Mucosa of rectum (tissue), 2 donors: ENCODE data around the gene SUV39H1.
"Not testable (repeated sequence)": the region's sequence is repeated elsewhere in the genome, so short reads cannot be mapped to it uniquely, and the experiment has no call there.

Experiments used
- H3K27ac ChIP-seq, 2 donors: one replicate each; pipeline ENCODE4 v1.7.0; 2013; ENCODE audit warnings: inconsistent platforms in 2 of 2, low read depth in 2 of 2, low read length in 2 of 2
- H3K27me3 ChIP-seq, 2 donors: one replicate each; pipeline ENCODE4 v1.7.0; 2013; ENCODE audit warnings: low read length in 2 of 2; ENCODE audit not compliant: control insufficient read depth in 2 of 2, insufficient read depth in 2 of 2
- H3K36me3 ChIP-seq, 2 donors: one replicate each; pipeline ENCODE4 v1.7.0; 2013; ENCODE audit warnings: low read length in 2 of 2; ENCODE audit not compliant: control insufficient read depth in 2 of 2, insufficient read depth in 2 of 2
- H3K4me1 ChIP-seq, 2 donors: one replicate each; pipeline ENCODE4 v1.7.0; 2013; ENCODE audit warnings: low read length in 2 of 2, mild to moderate bottlenecking in 1 of 2; ENCODE audit not compliant: control insufficient read depth in 2 of 2, insufficient read depth in 2 of 2
- H3K4me3 ChIP-seq, 2 donors: one replicate each; pipeline ENCODE4 v1.7.0; 2013; ENCODE audit warnings: low read length in 2 of 2
- H3K9ac ChIP-seq, 2 donors: one replicate each; pipeline ENCODE4 v1.7.0; 2013; ENCODE audit warnings: low read length in 2 of 2, low read depth in 1 of 2, mild to moderate bottlenecking in 1 of 2
- H3K9me3 ChIP-seq, 2 donors: one replicate each; pipeline ENCODE4 v1.7.0; 2013; ENCODE audit warnings: low read length in 2 of 2; ENCODE audit not compliant: control insufficient read depth in 2 of 2
- donor health status: healthy.
- donor health status: Normal muscosa, but diverticular disease.

The SUV39H1 gene

DNA sequence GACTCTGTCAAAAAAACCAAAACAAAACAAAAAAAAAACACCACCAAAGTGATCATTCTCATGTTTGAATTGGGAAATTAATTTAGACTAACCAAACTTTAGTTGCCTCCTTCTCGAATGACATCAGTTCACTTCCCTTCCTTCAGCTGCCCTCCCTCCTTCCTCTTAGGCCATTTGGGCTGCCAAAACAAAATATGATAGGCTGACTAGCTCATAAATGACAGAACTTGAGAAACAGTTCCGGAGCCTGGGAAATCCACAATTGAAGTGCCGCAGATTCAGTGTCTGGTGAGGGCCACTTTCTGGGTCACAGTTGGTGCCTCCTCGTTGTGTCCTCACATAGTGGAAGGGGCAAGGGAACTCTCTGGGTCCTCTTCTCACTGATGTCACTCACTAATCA is 29.0 kb upstream of the SUV39H1 start:
- no peak overlapping the region for H3K4me3 ChIP-seq
- peaks cover 0 to 2% of the 10 kb centered on the region in 2 donors for H3K27me3 ChIP-seq
- no peak overlapping the region for H3K27ac ChIP-seq
- no peak overlapping the region for H3K9ac ChIP-seq
- no peaks in the 10 kb centered on the region for H3K36me3 ChIP-seq
- H3K9me3 ChIP-seq, result no peaks in the 10 kb centered on the region
- no peaks in the 10 kb centered on the region for H3K4me1 ChIP-seq

DNA sequence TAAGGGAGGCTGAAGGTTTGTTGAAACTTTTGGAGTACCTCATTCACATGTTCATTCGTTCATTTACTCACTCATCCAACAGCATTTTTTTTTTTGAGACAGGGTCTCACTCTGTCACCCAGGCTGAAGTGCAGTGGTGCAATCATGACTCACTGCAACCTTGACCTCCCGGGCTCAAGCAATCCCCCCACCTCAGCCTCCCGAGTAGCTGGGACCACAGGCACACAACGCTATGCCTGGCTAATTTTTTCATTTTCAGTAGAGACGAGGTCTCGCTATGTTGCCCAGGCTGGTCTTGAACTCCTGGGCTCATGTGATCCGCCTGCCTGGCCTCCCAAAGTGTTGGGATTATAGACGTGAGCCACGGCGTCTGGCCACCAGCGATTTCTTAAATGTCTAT is 28.3 kb upstream of the SUV39H1 start:
- H3K27me3 ChIP-seq, H3K9ac ChIP-seq, H3K27ac ChIP-seq, H3K4me3 ChIP-seq, H3K4me1 ChIP-seq, H3K9me3 ChIP-seq, H3K36me3 ChIP-seq: not testable (repeated sequence)

DNA sequence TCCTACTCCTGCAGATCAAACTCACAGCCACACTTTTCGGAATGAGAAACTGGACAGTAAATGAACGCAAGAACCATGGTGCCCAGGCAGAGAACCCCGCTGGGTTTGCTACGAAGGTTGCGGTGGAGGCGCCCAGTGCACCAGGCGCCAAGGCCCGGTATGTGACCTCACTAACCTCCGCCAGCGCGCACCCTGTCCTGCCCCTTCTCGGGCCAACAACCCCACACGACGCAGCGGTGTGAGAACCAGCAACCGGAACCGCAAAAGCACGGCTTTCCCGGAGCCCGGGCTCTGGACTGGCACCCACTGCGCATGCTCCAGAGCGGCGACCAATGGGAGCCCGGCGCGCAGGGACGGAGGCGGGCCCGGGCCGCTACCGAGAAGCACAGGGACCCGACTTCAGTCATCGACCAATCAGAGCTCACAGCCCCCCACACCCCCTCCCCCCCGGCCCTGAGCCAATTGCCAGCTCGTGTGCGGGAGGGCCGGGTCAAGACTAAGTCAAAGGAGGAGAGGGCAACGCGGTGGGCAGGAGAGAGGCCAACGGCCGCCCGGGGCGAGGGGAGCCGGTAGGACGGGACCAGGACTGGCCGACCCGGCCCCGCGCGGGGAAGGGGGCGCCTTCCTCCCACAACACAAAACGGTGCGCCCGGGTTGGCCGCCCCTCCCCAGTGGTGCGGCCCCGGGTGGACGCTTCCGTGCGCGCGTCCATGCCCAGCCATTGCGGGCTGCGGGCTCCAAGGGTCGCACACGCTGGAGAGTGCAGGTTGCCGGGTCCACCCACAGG is 20.2 kb upstream of the SUV39H1 start:
- H3K9ac ChIP-seq, result peak overlapping the region; percentile 80 to 87
- H3K4me1 ChIP-seq, result peaks cover 5 to 6% of the 10 kb centered on the region in 2 donors
- no peaks in the 10 kb centered on the region for H3K9me3 ChIP-seq
- no peaks in the 10 kb centered on the region for H3K36me3 ChIP-seq
- H3K4me3 ChIP-seq, result peak overlapping the region; percentile 81 to 82
- peak overlapping the region; percentile 80 to 87 for H3K27ac ChIP-seq
- H3K27me3 ChIP-seq, result no peaks in the 10 kb centered on the region

GRCh38 chrX:48676893-48677270 is 19.7 kb upstream of the SUV39H1 start:
- peak overlapping the region; percentile 79 to 81 for H3K4me3 ChIP-seq
- H3K9me3 ChIP-seq, result no peaks in the 10 kb centered on the region
- peak overlapping the region; percentile 80 to 87 for H3K9ac ChIP-seq
- H3K36me3 ChIP-seq, result no peaks in the 10 kb centered on the region
- peak overlapping the region; percentile 73 to 84 for H3K27ac ChIP-seq
- H3K27me3 ChIP-seq, result no peaks in the 10 kb centered on the region
- H3K4me1 ChIP-seq, result peaks cover 5 to 6% of the 10 kb centered on the region in 2 donors

- Histone ChIP-seq H3K36me3 (no peaks in the 10 kb centered on the region), H3K27ac (peak overlapping the region; percentile 73 to 84), H3K9me3 (no peaks in the 10 kb centered on the region), H3K9ac (no peak overlapping the region), H3K4me1 (peaks cover 5 to 6% of the 10 kb centered on the region in 2 donors), H3K27me3 (no peaks in the 10 kb centered on the region), H3K4me3 (peak overlapping the region; percentile 79 to 81)
Measured at GRCh38 chrX:48677516-48677915, 19.0 kb upstream of the SUV39H1 start.

DNA sequence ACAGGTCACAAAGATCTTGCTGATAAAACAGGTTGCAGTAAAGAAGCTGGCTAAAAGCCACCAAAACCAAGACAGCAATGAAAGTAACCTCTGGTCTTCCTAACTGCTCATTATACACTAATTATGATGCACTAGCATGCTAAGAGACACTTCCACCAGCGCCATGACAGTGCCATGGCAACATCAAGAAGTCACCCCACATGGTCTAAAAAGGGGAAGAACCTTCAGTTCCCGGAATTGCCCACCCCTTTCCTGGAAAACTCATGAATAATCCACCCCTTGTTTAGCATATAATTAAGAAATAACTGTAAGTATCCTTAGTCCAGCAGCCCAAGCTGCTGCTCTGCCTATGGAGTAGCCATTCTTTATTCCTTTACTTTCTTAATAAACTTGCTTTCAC is 16.1 kb upstream of the SUV39H1 start:
- H3K9me3 ChIP-seq, H3K27me3 ChIP-seq, H3K4me3 ChIP-seq, H3K36me3 ChIP-seq, H3K4me1 ChIP-seq, H3K9ac ChIP-seq, H3K27ac ChIP-seq: not testable (repeated sequence)

DNA sequence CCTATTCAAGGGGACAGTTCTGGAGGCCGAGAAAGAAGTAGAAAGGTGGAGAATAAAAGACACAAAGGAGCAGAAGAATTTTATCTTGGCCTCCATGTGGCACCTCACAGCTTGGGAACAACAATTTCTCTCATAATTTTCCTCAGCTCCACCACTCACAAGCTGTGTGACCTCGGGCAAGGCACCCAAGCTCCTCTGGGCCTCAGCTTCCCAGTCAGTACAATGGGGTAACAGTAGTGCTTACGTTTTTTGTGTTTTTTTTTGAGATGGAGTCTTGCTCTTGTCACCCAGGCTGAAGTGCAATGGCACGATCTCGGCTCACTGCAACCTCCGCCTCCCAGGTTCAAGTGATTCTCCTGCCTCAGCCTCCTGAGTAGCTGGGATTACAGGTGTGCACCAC is 15.6 kb upstream of the SUV39H1 start:
- not testable (repeated sequence) for H3K27ac ChIP-seq, H3K4me1 ChIP-seq, H3K9ac ChIP-seq, H3K4me3 ChIP-seq, H3K36me3 ChIP-seq, H3K9me3 ChIP-seq, H3K27me3 ChIP-seq

GRCh38 chrX:48681539-48682183 is 14.9 kb upstream of the SUV39H1 start:
- H3K9me3 ChIP-seq, result no peaks in the 10 kb centered on the region
- peaks cover 4 to 5% of the 10 kb centered on the region in 2 donors for H3K4me1 ChIP-seq
- H3K27me3 ChIP-seq, result no peaks in the 10 kb centered on the region
- H3K4me3 ChIP-seq, result no peak overlapping the region
- no peak overlapping the region for H3K27ac ChIP-seq
- no peaks in the 10 kb centered on the region for H3K36me3 ChIP-seq
- no peak overlapping the region for H3K9ac ChIP-seq

GRCh38 chrX:48682795-48683194 is 13.7 kb upstream of the SUV39H1 start:
- not testable (repeated sequence) for H3K27me3 ChIP-seq, H3K9me3 ChIP-seq, H3K27ac ChIP-seq, H3K36me3 ChIP-seq, H3K4me1 ChIP-seq, H3K4me3 ChIP-seq, H3K9ac ChIP-seq

DNA sequence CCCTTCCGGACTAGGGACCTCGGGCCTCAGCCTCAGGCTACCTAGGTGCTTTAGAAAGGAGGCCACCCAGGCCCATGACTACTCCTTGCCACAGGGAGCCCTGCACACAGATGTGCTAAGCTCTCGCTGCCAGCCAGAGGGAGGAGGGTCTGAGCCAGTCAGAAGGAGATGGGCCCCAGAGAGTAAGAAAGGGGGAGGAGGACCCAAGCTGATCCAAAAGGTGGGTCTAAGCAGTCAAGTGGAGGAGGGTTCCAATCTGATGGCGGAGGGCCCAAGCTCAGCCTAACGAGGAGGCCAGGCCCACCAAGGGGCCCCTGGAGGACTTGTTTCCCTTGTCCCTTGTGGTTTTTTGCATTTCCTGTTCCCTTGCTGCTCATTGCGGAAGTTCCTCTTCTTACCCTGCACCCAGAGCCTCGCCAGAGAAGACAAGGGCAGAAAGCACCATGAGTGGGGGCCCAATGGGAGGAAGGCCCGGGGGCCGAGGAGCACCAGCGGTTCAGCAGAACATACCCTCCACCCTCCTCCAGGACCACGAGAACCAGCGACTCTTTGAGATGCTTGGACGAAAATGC is 13.0 kb upstream of the SUV39H1 start, which contains the start of gene WAS:
TSS of gene WAS (plus strand) at position 389 of the 572 bp plus-strand sequence. CDS start at position 444, 55 bp downstream.
- Histone ChIP-seq H3K36me3 (peaks cover 0 to 2% of the 10 kb centered on the region in 2 donors), H3K27me3 (no peaks in the 10 kb centered on the region), H3K9me3 (no peaks in the 10 kb centered on the region), H3K27ac (peak within 1 kb of the TSS; percentile 67 to 74), H3K4me3 (peak within 1 kb of the TSS; percentile 36 to 63), H3K9ac (peak within 1 kb of the TSS; percentile 14 to 47), H3K4me1 (no peaks in the 10 kb centered on the region)
